Fibroblast of skin of scalp (primary cell): ENCODE results near the gene NEU2. TPM values are rescaled to one million over a fixed set of nuclear protein-coding genes. Genes with fewer than 3 reads are reported as not detected.

ENCODE experiments used
- DNase-seq: peaks from one replicate; pipeline ENCODE4 v3.0.0-alpha.2; 2013
- polyA plus RNA-seq, 2 experiments: library from polyadenylated mRNA; unstranded; fragments of 120-200 nt; gene quantifications; one replicate each; pipeline ENCODE4 v1.2.1, GENCODE V29; 2013; ENCODE audit not compliant: insufficient read length in 2 of 2

The NEU2 gene
- polyA plus RNA-seq (2013, experiment 1 of 2; ENCODE audit: insufficient read length), result not detected
- not detected for polyA plus RNA-seq (2013, experiment 2 of 2; ENCODE audit: insufficient read length)

GRCh38 chr2:233032551-233033320 lies at the start of gene NEU2:
Gene NEU2 (plus strand): TSS chr2:233032672. CDS start chr2:233032672, 0 bp downstream.
- DNase-seq, result no peak

GRCh38 chr2:232982926-232983668 lies 49.4 kb upstream of the NEU2 start:
- DNase-seq, result no peak

GRCh38 chr2:232983669-232984140 lies 48.8 kb upstream of the NEU2 start:
- DNase-seq, result no peak

GRCh38 chr2:232984451-232985207 lies 47.8 kb upstream of the NEU2 start:
- no peak for DNase-seq

GRCh38 chr2:232986155-232986554 lies 46.3 kb upstream of the NEU2 start:
- DNase-seq, result no peak

GRCh38 chr2:232993231-232993821 lies 39.1 kb upstream of the NEU2 start:
- DNase-seq, result no peak

- no peak for DNase-seq
These were observed 38.0 kb upstream of the NEU2 start for GRCh38 chr2:232994446-232994845.

GRCh38 chr2:232997749-232998665 lies 34.5 kb upstream of the NEU2 start:
- DNase-seq, result no peak

- DNase-seq, result no peak
These were observed 33.8 kb upstream of the NEU2 start for GRCh38 chr2:232998666-232998985.

GRCh38 chr2:232999354-232999753 lies 33.1 kb upstream of the NEU2 start:
- DNase-seq, result no peak

- no peak for DNase-seq
These were observed 31.4 kb upstream of the NEU2 start for GRCh38 chr2:233000886-233001750.

GRCh38 chr2:233002829-233003657 lies 29.4 kb upstream of the NEU2 start:
- DNase-seq, result no peak

GRCh38 chr2:233003658-233004555 lies 28.6 kb upstream of the NEU2 start:
- DNase-seq, result no peak

GRCh38 chr2:233005096-233005495 lies 27.4 kb upstream of the NEU2 start:
- DNase-seq, result no peak

GRCh38 chr2:233006648-233007047 lies 25.8 kb upstream of the NEU2 start:
- DNase-seq, result no peak

GRCh38 chr2:233007270-233007669 lies 25.2 kb upstream of the NEU2 start:
- no peak for DNase-seq

GRCh38 chr2:233007739-233008138 lies 24.7 kb upstream of the NEU2 start:
- peak; percentile 20 for DNase-seq

- DNase-seq, result no peak
These were observed 22.8 kb upstream of the NEU2 start for GRCh38 chr2:233009661-233010060.
